LNCAP (cell line): Measurements from ENCODE around the gene GTF2H1.

Experiments used
- CTCF ChIP-seq: fragments of 450-650 bp; IDR thresholded peaks from 2 replicates; pipeline ENCODE4 v1.5.1; 2017; ENCODE audit warnings: mild to moderate bottlenecking

Gene GTF2H1

GRCh38 chr11:18295316-18295715, 27.1 kb upstream of the GTF2H1 start:
- TF ChIP-seq CTCF, result no peak

DNA sequence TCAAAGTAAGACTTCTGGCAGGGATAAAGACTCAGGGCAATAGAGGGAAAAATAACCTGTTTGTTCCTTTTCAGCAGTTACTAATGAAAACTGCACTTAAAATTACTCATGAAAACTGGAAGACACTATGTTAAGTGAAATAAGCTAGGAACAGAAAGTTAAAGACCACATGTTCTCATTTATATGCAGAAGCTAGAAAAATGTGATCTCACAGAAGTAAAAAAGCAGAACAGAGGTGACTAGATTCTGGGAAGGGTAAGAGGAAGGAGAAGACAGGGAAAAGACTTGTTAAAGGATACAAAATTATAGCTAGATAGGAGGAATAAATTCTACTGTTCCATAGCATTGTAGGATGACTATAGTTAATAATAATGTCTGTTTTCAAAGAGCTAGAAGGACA, 22.6 kb upstream of the GTF2H1 start:
- no peak for TF ChIP-seq CTCF

DNA sequence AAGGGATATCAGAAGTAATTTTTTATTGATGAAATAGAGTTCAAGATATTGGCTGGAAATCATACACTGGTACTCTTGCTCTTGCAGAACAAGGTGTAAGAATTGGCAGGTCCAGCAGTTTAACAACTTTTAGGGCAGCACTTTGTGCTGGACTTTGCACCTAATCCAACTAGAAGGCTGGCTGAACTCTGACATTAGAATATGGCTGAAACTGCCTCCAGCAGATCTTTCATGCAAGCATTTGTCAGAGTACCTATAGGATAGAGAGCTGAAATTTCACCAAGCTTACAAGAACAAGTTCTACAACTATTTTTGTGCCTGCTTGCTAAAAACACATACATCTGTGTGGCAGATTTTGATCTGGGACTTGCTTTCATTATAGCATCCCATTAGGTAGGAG, 17.6 kb upstream of the GTF2H1 start:
- TF ChIP-seq CTCF, result no peak

DNA sequence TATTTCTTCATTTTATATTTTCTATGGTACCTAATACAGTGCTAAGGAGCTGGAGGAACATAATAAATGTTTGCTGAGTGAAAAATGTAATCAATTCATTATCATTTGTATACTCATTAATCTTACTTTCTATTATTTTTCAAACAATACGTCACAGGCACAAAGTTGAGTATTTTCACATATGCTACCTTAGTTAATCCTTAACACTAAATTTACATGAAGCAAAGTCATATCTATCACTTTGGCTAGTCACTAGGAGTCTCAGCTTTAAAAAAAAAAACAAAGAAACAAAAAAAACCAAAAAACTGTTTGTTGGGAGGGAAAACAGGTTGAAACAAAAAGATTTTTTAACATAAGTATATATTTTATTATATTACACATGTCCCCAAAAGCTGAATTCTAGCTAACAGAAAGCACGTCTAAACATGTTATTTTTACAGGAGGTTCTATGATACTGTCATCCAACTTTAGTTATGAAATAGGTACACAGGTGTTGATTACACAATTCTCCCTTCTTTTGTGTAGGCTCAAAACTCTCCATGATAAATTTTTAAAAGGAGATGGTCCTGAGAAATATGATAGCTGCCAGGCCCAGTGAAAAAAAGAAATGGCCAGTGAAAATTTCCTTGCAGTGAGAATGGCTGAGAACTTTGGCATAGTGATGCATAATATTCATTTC, 14.8 kb upstream of the GTF2H1 start:
- TF ChIP-seq CTCF, result no peak

- no peak for TF ChIP-seq CTCF
Measured at GRCh38 chr11:18308242-18308641, 14.1 kb upstream of the GTF2H1 start.

DNA sequence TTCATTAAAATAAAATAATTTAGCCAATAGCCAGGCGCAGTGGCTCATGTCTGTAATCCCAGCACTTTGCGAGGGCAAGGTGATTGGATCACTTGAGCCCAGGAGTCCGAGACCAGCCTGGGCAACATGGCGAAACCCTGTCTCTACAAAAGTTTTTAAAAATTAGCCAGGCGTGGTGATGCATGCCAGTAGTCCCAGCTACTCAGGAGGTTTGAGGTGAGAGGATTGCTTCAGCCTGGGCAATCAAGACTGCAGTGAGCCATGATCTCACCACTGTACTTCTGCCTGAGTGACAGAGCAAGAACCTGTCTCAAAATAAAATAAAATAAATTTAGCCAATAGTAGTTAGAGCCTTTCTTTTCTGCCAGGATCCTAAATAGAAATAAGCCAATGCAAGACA, 12.7 kb upstream of the GTF2H1 start:
- no peak for TF ChIP-seq CTCF

DNA sequence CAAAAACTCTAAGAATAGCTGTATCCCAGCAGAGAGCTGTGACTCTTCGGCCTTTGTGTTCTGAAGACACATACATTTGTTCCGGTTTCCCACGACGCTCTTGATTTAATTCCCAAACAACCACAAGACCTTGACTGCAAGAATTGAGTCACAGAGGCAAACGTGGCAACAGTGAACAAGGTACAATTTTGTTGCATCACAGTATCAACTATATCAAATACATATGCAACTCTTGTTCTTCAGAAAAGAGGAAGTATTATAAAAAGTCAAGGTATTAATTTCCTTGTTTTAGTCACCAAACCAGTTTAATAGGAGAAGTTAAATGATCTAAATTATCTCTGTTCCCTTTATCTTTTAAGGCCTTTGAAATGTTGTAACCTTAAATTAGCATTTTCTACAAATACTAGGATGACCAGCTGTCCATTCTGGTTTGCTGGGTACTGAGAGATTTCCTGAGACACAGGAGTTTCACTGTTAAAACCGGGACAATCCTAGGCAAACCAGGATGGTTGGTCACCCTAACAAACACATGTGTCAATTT, 11.5 kb upstream of the GTF2H1 start:
- TF ChIP-seq CTCF, result no peak

GRCh38 chr11:18312012-18312411, 10.4 kb upstream of the GTF2H1 start:
- no peak for TF ChIP-seq CTCF
